HepG2 (cell line): ENCODE data around the gene NEURL3. TPM values are rescaled to one million over a fixed set of nuclear protein-coding genes. Genes with fewer than 3 reads are reported as not detected.

ENCODE experiments used
- FOXK2 ChIP-seq: fragments of 450-650 bp; IDR thresholded peaks from 2 replicates; pipeline ENCODE4 v1.6.1; 2016
- HNF4A ChIP-seq: sonication (generic); formaldehyde crosslinking; IDR thresholded peaks from 2 replicates; pipeline ENCODE4 v1.4.0; 2020; ENCODE audit warnings: missing genetic modification reagents
- KLF11 ChIP-seq: IDR thresholded peaks from 2 replicates; pipeline ENCODE4 v1.6.1; 2016; ENCODE audit warnings: missing compliant biosample characterization
- MTF2 ChIP-seq: sonication (generic); formaldehyde crosslinking; IDR thresholded peaks from 2 replicates; pipeline ENCODE4 v1.5.0; 2020; ENCODE audit warnings: missing genetic modification reagents, borderline replicate concordance
- NFYB ChIP-seq: sonication (generic); formaldehyde crosslinking; IDR thresholded peaks from 2 replicates; pipeline ENCODE4 v1.4.0; 2020; ENCODE audit warnings: missing genetic modification reagents
- ZEB1 ChIP-seq: IDR thresholded peaks from 2 replicates; pipeline ENCODE4 v1.6.1; 2012; ENCODE audit warnings: mild to moderate bottlenecking, low read depth, inconsistent platforms; ENCODE audit not compliant: insufficient replicate concordance
- ZIK1 ChIP-seq: sonication (generic); formaldehyde crosslinking; IDR thresholded peaks from 2 replicates; pipeline ENCODE4 v1.5.0; 2020; ENCODE audit warnings: mild to moderate bottlenecking, low read depth, missing genetic modification reagents, borderline replicate concordance
- ZNF230 ChIP-seq: sonication (generic); formaldehyde crosslinking; IDR thresholded peaks from 2 replicates; pipeline ENCODE4 v1.4.0; 2020; ENCODE audit warnings: mild to moderate bottlenecking, missing genetic modification reagents
- ZNF234 ChIP-seq: sonication (generic); formaldehyde crosslinking; conservative IDR thresholded peaks from 2 replicates; pipeline ENCODE4 v1.5.1; 2020; ENCODE audit warnings: mild to moderate bottlenecking, missing genetic modification reagents
- ZSCAN21 ChIP-seq: sonication (generic); formaldehyde crosslinking; IDR thresholded peaks from 2 replicates; pipeline ENCODE4 v1.8.0; 2022; ENCODE audit warnings: mild to moderate bottlenecking, missing genetic modification reagents, moderate library complexity, borderline replicate concordance
- ZZZ3 ChIP-seq: sonication (generic); formaldehyde crosslinking; IDR thresholded peaks from 2 replicates; pipeline ENCODE4 v1.4.0; 2020; ENCODE audit warnings: missing genetic modification reagents, mild to moderate bottlenecking, borderline replicate concordance
- polyA plus RNA-seq, 8 experiments: library from polyadenylated mRNA; depleted of rRNA in 3 of 8; stranded (reverse) in 7 of 8; unstranded in 1 of 8; fragments of >200 nt; fragmentation: Illumina TruSeq in 4 of 8; extraction: Trizol in 4 of 8; gene quantifications; 2 replicates each; pipeline versions ENCODE4 v1.2.1 to v1.2.3, GENCODE V29; 2011 to 2016; ENCODE audit warnings: low read depth in 4 of 8, missing spikeins in 1 of 8, mixed read lengths in 1 of 8; ENCODE audit not compliant: insufficient read depth in 1 of 8
- total RNA-seq, 5 experiments: library from RNA; depleted of rRNA; stranded (reverse); fragments of >200 nt; fragmentation: Illumina TruSeq; extraction: Trizol; gene quantifications; 2 replicates each; pipeline ENCODE4 v1.2.3, GENCODE V29; 2016; ENCODE audit warnings: low read depth in 1 of 5
- TF ChIP-seq, protein P1 (sequence below): sonication (generic); formaldehyde crosslinking; IDR thresholded peaks from 2 replicates; pipeline ENCODE4 v1.4.0; 2020; ENCODE audit warnings: mild to moderate bottlenecking, missing genetic modification reagents, borderline replicate concordance
- TF ChIP-seq, protein P2 (sequence below): IDR thresholded peaks from 2 replicates; pipeline ENCODE4 v1.4.0; 2020; ENCODE audit warnings: mild to moderate bottlenecking, missing genetic modification reagents
- TF ChIP-seq, protein P3 (sequence below): sonication (generic); formaldehyde crosslinking; IDR thresholded peaks from 2 replicates; pipeline ENCODE4 v1.5.1; 2020; ENCODE audit warnings: missing genetic modification reagents, mild to moderate bottlenecking, borderline replicate concordance
- TF ChIP-seq, protein P4 (sequence below): sonication (generic); formaldehyde crosslinking; conservative IDR thresholded peaks from 2 replicates; pipeline ENCODE4 v1.8.0; 2022; ENCODE audit warnings: mild to moderate bottlenecking, moderate library complexity, missing genetic modification reagents

Gene NEURL3
- total and polyA plus RNA-seq, 2 of the 13 experiments (the other 11 are each of a cell fraction or from before 2014, with no cell fraction given): 0.16 to 1.2 TPM

DNA sequence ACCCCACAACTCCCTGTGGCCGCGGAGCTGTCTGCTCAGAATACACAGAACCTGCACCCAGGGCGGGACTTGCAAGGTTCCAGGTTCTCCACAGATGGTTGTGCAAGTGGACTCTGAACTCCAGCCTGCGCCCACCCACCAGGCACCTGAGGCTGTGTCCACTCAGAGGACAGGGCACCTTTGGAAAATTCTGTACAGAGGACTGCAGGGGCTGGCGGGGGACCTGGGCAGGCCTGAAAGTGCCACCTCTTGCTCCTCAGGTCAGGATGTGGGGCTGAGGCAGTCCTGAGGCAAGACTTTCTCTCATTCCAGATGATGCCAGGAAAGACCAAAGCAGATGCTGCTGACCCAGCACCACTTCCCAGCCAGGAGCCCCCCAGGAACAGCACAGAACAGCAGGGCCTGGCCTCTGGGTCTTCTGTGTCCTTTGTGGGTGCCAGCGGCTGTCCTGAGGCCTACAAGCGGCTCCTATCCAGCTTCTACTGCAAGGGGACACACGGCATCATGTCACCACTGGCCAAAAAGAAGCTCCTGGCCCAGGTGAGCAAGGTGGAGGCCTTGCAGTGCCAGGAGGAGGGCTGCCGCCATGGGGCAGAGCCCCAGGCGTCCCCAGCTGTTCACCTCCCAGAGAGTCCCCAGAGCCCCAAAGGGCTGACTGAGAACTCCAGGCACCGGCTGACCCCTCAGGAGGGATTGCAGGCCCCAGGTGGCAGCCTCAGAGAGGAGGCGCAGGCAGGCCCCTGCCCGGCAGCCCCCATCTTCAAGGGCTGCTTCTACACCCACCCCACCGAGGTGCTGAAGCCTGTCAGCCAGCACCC, 45.8 kb upstream of the NEURL3 start (continued):
- TF ChIP-seq, protein P1, sequence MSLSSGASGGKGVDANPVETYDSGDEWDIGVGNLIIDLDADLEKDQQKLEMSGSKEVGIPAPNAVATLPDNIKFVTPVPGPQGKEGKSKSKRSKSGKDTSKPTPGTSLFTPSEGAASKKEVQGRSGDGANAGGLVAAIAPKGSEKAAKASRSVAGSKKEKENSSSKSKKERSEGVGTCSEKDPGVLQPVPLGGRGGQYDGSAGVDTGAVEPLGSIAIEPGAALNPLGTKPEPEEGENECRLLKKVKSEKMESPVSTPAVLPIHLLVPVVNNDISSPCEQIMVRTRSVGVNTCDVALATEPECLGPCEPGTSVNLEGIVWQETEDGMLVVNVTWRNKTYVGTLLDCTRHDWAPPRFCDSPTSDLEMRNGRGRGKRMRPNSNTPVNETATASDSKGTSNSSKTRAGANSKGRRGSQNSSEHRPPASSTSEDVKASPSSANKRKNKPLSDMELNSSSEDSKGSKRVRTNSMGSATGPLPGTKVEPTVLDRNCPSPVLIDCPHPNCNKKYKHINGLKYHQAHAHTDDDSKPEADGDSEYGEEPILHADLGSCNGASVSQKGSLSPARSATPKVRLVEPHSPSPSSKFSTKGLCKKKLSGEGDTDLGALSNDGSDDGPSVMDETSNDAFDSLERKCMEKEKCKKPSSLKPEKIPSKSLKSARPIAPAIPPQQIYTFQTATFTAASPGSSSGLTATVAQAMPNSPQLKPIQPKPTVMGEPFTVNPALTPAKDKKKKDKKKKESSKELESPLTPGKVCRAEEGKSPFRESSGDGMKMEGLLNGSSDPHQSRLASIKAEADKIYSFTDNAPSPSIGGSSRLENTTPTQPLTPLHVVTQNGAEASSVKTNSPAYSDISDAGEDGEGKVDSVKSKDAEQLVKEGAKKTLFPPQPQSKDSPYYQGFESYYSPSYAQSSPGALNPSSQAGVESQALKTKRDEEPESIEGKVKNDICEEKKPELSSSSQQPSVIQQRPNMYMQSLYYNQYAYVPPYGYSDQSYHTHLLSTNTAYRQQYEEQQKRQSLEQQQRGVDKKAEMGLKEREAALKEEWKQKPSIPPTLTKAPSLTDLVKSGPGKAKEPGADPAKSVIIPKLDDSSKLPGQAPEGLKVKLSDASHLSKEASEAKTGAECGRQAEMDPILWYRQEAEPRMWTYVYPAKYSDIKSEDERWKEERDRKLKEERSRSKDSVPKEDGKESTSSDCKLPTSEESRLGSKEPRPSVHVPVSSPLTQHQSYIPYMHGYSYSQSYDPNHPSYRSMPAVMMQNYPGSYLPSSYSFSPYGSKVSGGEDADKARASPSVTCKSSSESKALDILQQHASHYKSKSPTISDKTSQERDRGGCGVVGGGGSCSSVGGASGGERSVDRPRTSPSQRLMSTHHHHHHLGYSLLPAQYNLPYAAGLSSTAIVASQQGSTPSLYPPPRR (CRISPR knock-in tag): 0 out of 2 replicates have a peak, but pooled peaks have one; percentile 42
- TF ChIP-seq, protein P2, sequence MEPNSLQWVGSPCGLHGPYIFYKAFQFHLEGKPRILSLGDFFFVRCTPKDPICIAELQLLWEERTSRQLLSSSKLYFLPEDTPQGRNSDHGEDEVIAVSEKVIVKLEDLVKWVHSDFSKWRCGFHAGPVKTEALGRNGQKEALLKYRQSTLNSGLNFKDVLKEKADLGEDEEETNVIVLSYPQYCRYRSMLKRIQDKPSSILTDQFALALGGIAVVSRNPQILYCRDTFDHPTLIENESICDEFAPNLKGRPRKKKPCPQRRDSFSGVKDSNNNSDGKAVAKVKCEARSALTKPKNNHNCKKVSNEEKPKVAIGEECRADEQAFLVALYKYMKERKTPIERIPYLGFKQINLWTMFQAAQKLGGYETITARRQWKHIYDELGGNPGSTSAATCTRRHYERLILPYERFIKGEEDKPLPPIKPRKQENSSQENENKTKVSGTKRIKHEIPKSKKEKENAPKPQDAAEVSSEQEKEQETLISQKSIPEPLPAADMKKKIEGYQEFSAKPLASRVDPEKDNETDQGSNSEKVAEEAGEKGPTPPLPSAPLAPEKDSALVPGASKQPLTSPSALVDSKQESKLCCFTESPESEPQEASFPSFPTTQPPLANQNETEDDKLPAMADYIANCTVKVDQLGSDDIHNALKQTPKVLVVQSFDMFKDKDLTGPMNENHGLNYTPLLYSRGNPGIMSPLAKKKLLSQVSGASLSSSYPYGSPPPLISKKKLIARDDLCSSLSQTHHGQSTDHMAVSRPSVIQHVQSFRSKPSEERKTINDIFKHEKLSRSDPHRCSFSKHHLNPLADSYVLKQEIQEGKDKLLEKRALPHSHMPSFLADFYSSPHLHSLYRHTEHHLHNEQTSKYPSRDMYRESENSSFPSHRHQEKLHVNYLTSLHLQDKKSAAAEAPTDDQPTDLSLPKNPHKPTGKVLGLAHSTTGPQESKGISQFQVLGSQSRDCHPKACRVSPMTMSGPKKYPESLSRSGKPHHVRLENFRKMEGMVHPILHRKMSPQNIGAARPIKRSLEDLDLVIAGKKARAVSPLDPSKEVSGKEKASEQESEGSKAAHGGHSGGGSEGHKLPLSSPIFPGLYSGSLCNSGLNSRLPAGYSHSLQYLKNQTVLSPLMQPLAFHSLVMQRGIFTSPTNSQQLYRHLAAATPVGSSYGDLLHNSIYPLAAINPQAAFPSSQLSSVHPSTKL (CRISPR knock-in tag): no peak
- TF ChIP-seq ZZZ3 (CRISPR knock-in tag): peak; percentile 59; the same call in 1 of the 2 replicates
- no peak for TF ChIP-seq ZIK1 (CRISPR knock-in tag)
- TF ChIP-seq, protein P3, sequence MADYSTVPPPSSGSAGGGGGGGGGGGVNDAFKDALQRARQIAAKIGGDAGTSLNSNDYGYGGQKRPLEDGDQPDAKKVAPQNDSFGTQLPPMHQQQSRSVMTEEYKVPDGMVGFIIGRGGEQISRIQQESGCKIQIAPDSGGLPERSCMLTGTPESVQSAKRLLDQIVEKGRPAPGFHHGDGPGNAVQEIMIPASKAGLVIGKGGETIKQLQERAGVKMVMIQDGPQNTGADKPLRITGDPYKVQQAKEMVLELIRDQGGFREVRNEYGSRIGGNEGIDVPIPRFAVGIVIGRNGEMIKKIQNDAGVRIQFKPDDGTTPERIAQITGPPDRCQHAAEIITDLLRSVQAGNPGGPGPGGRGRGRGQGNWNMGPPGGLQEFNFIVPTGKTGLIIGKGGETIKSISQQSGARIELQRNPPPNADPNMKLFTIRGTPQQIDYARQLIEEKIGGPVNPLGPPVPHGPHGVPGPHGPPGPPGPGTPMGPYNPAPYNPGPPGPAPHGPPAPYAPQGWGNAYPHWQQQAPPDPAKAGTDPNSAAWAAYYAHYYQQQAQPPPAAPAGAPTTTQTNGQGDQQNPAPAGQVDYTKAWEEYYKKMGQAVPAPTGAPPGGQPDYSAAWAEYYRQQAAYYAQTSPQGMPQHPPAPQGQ (CRISPR knock-in tag): no peak
- TF ChIP-seq HNF4A: peak; percentile 94
- no peak for TF ChIP-seq ZNF234
- TF ChIP-seq ZNF230 (CRISPR knock-in tag): 0 out of 2 replicates have a peak, but pooled peaks have one; percentile 25
- TF ChIP-seq KLF11 (CRISPR knock-in tag): no peak
- TF ChIP-seq NFYB: no peak
- TF ChIP-seq, protein P4, sequence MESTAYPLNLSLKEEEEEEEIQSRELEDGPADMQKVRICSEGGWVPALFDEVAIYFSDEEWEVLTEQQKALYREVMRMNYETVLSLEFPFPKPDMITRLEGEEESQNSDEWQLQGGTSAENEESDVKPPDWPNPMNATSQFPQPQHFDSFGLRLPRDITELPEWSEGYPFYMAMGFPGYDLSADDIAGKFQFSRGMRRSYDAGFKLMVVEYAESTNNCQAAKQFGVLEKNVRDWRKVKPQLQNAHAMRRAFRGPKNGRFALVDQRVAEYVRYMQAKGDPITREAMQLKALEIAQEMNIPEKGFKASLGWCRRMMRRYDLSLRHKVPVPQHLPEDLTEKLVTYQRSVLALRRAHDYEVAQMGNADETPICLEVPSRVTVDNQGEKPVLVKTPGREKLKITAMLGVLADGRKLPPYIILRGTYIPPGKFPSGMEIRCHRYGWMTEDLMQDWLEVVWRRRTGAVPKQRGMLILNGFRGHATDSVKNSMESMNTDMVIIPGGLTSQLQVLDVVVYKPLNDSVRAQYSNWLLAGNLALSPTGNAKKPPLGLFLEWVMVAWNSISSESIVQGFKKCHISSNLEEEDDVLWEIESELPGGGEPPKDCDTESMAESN (CRISPR knock-in tag): no peak
- no peak for TF ChIP-seq FOXK2
- TF ChIP-seq ZEB1: peak; percentile 43
- 0 out of 2 replicates have a peak, but pooled peaks have one; percentile 83 for TF ChIP-seq MTF2 (CRISPR knock-in tag)
- peak; percentile 42; the same call in 1 of the 2 replicates for TF ChIP-seq ZSCAN21 (CRISPR knock-in tag)
